SKM-1 treated with dmso at 0.1 percent for 144 hours (cell line): ENCODE data around the gene NATD1.
"Not testable (repeated sequence)": the region's sequence is repeated elsewhere in the genome, so short reads cannot be mapped to it uniquely, and the experiment has no call there.

Experiments used
- DNase-seq: peaks from one replicate; lab custom pipeline; 2025; ENCODE audit not compliant: unreplicated experiment; lab: John Stamatoyannopoulos, UW

The NATD1 gene

DNA sequence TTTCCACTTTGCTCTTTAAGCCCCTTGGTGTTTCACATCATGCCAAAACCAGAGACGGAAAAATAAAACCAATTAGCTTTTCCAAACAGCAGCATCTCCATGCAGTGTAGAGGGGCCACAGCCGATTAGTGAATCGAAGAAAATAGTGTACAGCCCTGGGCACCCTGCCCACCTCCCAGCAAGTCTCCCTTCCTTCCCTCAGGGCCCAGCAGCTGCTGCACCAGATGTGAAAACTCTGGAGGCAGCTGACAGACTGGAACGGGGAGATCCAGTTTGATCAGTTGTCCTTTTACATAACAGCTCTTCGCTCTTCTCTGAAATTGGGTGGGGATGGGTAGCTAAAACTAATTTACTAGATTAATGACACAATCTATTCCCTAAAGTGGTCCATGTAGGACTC lies 58.5 kb downstream of the NATD1 start:
- no peak for DNase-seq

DNA sequence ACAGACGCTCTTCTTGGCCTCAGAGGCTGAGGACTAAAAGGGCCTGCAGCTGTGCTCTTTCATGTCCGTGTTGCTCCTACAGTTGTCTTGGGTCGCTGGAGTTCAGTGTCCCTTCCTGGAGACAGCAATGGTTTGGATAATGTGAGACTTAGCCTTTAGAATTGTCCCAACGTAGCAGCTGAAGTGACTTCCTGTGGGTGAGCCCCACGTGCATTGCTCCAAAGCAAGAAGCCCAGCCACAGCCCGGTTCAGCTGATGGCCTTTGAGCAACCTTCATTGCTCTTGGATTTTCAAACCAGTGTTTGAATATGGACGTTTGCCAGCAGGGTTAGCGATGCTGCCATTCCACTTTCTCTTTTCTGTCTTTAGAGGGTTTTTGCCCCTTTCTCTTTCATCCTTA lies 59.0 kb downstream of the NATD1 start:
- DNase-seq: no peak

DNA sequence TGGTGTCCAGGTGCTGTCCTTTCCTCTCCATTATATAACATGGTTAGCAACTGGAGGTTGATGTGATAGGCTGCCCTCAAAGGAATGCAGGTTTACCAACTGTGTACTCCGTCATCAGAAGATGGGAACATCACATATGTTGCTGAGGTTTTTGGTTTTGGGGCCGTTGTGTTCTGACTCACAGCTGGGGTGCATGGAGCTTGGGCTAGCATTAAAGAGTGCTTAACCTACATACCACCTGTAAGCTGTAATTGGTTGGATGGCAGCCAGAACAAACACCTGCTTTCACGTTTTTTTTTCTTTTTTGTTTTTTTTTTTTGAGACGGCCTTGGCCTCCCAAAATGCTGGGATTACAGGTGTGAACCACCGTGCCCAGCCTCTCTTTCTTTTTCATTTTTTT lies 60.2 kb downstream of the NATD1 start:
- DNase-seq: no peak

DNA sequence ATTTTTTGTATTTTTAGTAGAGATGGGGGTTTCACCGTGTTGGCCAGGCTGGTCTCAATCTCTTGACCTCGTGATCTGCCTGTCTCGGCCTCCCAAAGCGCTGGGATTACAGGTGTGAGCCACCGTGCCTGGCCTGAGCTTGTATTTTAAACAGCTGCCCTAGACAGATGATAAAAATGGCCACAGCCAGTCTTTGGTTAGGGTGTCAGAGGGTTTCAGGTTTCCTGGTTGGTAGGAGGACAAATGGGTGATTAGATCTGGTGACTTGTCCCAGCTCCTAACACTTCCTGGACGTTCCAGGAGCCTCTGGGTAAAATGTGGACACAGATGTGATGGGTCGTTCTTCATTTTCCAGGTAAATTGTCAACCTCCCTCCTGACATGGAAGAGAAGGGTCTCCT lies 60.8 kb downstream of the NATD1 start:
- DNase-seq: not testable (repeated sequence)

DNA sequence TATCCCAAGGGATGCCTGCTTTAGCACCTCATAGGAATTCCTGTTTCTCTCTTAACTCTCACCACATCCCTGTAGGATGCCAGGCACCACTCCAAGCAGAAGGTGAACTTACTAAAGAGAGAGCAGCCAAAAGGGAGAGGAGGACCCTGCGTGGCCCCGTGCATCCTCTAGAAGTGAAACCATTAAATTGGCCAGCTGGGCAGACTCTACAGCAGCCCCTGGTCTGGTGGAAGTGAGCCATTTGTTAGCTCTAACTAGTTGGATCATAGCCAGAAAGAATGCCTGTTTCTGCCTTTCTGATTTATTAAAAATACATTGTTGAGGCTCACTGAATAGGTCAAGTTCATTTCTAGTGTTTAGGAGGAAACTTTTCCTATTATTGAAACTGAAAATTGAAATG lies 61.5 kb downstream of the NATD1 start:
- no peak for DNase-seq

DNA sequence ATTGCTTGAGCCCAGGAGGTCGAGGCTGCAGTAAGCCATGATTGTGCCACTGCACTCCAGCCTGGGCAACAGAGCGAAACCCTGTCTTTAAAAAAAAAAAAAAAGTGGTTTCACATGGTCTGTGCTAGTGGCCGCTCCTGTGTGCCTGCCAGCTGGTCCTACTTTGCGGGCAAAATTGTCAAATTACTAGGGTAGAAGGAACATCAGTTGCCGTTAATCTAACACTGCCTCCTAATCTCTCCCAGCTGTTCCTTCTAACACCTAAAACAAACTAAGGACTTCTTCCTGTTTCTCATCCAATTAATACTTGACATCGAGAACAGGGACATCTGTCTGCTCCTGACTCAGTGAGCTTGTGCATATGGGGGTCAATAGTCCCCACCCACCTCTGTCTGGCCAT lies 63.1 kb downstream of the NATD1 start:
- DNase-seq: no peak

DNA sequence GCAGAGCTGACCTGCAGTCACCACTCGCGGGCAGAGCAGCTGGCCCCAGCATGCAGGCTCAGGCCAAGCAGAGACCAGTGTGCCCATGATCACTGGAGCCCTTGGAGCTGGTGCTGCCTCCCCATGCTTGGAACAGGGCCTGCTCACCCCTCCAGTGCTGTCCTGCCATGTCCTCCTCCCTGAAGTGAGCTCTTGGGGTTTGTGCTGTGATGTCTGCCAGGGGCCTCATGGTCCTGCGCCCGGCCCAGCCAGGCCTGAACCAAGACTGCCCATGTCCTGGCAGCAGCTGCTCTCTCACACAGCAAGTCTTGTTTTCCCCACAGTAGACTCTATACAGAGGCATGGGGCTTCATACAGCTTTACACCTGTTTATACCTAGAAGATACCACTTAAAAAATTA lies 63.8 kb downstream of the NATD1 start:
- no peak for DNase-seq
